ENCODE results near the gene MPPE1.

MPPE1 gene

GRCh38 chr18:11851146-11851805 lies 56.8 kb downstream of the MPPE1 start, which contains the start of gene CHMP1B:
Gene CHMP1B (plus strand): TSS chr18:11851413. CDS start chr18:11851512, 99 bp downstream.
- DNase-seq = peak; percentile 75

GRCh38 chr18:11850821-11851145 lies 57.3 kb downstream of the MPPE1 start:
- peak; percentile 26 for DNase-seq

GRCh38 chr18:11849841-11850634 lies 58.1 kb downstream of the MPPE1 start:
- DNase-seq = peak; percentile 82

- DNase-seq = no peak
Observed at GRCh38 chr18:11849279-11849678, 58.8 kb downstream of the MPPE1 start.

- DNase-seq = no peak
Observed at GRCh38 chr18:11847811-11848210, 60.3 kb downstream of the MPPE1 start.

GRCh38 chr18:11845654-11846053 lies 62.5 kb downstream of the MPPE1 start:
- DNase-seq = no peak

GRCh38 chr18:11844436-11844835 lies 63.7 kb downstream of the MPPE1 start:
- DNase-seq = no peak

GRCh38 chr18:11842562-11842961 lies 65.6 kb downstream of the MPPE1 start:
- DNase-seq = peak; percentile 23

- DNase-seq = no peak
Observed at GRCh38 chr18:11840493-11840892, 67.6 kb downstream of the MPPE1 start.

- no peak for DNase-seq
Observed at GRCh38 chr18:11839556-11839955, 68.6 kb downstream of the MPPE1 start.

- no peak for DNase-seq
Observed at GRCh38 chr18:11834772-11835171, 73.3 kb downstream of the MPPE1 start.
